ENCODE measurements around the gene CYP4B1.

CYP4B1 gene

DNA sequence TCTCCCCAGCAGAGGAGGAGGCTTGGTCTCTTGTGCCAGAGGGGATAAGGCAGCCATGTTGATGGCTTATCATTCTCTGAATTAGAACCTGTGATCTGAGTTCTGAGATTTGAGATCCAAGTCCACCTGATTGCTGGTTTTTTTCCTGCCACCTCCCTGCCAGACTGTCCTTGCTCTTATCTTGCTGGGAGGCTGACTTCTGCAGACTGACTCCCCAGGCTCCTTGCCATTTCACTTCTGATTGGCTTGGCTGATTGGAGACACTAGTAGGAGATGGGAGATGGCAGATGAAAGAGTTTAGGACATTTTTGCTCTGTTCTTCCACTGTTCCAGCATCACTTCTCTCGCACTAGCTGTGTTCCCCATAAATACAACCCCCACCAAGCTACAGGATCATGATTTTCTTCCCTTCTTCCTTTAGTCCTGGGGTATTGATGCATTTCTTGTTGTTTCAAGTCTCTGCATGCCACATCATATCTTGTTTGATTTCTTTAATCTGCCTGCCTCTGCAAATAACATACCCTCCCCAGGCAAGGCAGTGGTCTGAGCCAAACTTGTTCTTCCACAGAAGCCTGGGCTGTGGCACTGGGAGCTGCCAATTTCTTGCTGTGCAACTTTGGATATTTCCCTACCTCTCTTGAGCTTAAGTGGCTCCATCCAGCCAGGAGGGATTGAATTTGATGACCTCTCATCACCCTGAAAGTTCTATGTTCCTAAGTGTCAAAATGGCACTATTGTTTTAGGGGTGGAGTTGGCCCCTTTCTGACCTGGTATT lies 963 bp upstream of the CYP4B1 start:
- no peak for DNase-seq

DNA sequence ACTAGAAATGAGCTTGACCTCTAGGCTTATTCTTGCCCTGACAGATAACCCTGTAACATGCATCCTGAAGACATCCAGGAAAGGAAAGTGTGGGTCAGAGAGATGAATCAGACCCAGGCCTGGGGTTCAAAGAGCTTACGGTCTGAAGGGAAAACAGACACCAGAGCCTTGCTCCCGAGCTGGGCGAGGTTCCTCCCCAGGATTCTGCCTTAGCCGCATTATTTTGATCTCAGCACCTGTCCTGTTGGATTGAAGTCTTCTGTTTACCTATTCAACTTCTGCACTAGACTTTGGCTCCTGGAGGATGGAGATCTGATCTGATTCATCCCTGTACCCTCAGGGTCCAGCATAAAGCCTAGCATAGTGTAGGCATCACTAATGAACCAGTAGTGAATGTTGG lies 1.9 kb downstream of the CYP4B1 start:
- DNase-seq, result no peak

GRCh38 chr1:46801323-46802055 lies 2.6 kb downstream of the CYP4B1 start:
- DNase-seq, result no peak

- DNase-seq, result no peak
Measured at GRCh38 chr1:46802081-46802480, 3.2 kb downstream of the CYP4B1 start.

- no peak for DNase-seq
Measured at GRCh38 chr1:46802901-46803574, 4.2 kb downstream of the CYP4B1 start.

- DNase-seq, result no peak
Measured at GRCh38 chr1:46804027-46804889, 5.4 kb downstream of the CYP4B1 start.

- no peak for DNase-seq
Measured at GRCh38 chr1:46804926-46805325, 6.1 kb downstream of the CYP4B1 start.

DNA sequence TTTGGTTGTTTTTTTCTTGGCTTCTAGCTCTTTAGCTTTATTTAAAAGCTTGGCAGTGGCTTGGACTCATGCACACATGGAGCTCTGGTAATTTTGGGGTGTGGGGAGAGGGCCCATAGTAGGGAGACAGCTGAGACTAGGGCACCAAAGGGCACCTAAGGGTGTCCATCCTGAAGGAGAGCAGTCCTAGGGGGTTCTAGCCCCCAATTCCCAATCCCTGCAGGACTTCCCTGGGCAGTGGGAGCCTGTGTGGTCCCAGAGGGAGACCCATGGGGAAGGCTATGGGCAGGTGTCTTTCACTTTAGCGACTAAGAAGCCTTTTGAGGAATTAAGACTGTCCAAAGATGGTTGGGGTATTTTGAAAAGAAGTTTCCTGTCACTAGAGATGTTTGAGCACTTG lies 6.9 kb downstream of the CYP4B1 start:
- no peak for DNase-seq

DNA sequence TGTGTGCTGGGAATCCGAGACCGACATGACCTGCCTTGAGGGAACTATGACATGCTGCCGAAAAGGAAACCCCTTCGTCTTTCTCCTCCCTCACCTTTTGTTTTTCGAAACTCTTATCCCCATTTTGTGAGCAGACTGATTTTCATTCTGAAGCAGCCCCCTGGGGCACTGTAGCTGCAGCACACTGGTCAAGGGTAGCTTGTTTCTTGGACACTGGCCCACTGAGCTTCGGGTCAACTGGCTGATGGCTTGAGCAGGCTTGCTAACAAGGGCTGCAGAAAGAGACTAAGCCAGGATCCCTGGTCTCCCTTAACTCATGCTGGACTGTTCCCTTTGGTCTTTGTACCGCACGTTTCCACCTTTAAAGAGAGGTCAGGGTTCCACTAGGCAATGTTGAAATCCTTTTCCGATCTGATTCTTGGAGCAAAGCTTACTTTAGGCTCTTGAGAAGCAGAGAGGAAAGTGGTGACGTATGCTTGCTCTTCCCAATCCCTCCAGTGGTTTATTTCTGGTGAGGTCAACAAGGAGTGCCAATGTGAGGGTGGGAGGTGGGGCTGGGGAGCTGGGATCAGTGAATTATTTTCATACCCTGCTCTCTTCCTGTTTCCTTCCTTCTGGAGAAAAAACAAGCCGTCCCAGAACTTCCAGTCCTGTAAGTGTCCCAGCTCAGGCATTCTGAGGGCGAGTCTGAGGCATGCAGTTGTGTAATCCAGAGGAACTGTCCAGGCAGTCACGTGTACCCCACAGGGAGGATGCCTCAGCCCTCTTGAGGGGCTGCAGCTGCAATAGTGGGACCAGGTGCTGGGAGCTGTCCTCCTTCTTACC lies 7.6 kb downstream of the CYP4B1 start:
- DNase-seq, result no peak

DNA sequence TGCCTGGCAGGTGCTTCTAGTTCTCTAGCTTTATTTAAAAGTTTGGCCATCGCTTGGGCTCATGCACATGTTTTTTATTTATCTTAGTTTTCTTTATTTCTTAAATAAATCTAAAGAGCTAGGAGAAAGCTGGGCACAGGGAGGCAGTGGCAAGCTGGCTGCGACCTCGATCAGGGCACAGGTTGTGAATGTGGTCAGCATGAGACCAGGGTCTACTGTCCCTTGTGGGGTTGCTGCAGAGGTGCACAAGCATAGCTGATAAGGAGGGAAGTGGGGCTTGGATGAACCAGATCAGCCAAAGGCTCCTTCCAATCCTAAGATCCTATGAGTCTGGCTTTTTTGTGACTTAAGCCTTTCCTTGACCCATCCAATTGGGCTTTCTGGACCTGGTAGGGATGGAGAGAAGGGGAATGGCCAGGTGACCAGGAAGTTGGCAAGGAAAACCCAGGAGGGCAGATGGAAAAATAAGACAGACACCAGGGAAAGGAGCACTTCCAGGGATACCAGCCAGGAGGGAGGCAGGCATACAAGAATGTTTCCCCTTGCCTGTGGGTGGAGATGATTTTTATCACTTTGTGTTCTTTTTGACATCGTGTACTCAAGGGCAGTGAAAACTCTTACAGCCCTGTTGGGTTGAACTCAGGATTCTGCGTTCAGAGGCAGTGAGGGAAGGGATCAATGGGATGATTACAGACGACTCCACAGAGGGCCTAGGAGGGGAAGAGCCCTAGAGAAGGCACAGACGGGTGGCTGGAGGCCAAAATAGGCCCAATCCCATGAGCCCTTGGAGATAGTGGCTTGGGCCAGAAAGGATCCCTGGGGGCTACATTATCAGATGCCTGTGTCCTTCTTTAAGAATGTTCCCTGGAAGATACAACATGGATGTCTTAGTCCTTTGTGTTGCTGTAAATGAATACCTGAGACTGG lies 8.5 kb downstream of the CYP4B1 start:
- DNase-seq, result no peak

- DNase-seq, result no peak
Measured at GRCh38 chr1:46809071-46809470, 10.2 kb downstream of the CYP4B1 start.

DNA sequence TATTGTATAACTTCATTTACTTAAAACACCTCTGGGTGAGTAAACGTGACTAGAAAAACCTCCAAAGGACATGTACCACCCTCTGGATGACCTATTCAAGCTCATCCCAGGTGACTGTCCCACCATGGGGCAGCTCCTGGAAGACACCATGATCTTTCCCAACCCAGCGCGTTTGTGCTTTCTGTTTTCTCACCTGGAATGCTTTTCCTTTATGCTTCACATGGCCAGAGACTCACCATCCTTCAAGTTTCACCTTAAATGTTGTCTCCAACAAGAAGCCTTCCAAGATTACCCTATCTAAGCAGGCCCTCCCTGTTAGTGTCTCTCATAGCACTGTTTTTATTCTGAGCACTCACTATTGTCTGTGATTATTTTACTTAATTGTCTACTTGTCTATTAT lies 11.1 kb downstream of the CYP4B1 start:
- DNase-seq, result no peak

- no peak for DNase-seq
Measured at GRCh38 chr1:46810596-46810995, 11.8 kb downstream of the CYP4B1 start.

DNA sequence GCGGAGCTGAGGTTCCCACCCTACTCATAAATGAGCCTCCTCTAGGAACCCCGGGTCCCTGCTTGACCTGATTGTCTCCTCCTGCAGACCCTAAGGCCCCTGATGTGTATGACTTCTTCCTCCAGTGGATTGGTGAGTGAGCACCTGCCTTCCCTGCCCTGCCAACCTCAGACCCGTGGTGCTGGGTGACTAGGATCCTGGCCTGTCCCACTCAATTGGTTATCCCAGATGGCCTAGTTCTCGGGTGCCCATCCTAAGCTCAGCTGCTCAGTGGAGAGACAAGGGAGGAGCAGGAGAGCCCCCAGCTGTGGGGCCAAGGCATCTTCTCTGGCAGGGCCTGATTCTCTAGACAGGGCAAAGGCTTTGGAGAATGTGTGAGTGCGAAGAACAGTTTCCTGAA lies 12.2 kb downstream of the CYP4B1 start:
- DNase-seq, result no peak

DNA sequence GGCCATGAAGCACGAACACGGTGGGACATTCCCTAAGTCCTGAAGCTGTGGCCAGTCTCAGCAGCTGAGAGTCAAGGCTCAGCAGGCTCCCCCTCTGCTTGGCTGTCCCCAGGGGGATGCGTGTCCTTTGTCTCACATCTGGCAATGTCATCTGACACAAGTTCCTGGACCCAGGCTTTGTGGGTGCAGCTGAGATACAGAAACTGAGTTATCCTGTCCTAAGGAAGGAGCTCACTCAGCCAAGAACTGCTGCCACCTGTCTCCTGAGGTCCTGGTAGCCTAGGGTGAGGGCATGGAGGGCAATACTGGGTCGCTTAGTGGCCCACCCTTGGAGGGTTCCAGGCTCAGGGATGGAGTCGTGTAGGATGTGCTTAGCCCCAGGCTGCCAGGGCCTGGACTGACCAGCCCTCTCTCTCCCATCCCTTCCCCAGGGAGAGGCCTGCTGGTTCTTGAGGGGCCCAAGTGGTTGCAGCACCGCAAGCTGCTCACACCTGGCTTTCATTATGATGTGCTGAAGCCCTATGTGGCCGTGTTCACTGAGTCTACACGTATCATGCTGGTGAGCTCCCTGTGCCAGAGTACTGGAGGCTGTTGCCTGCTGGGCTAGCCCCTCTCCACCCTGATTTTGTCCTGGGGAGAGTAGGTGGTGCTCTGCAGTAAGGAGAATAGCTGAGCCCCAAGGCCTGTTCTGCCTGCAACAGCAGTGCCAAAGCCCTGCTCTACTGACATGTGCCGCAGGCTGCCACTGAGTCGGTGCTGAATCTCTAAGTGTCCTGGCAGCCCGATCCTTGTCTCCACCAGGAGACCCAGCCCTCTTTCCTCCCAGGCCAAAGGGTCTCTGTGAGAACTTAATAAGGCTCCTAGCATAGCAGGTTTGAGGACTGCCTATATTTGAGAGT lies 13.5 kb downstream of the CYP4B1 start:
- no peak for DNase-seq

DNA sequence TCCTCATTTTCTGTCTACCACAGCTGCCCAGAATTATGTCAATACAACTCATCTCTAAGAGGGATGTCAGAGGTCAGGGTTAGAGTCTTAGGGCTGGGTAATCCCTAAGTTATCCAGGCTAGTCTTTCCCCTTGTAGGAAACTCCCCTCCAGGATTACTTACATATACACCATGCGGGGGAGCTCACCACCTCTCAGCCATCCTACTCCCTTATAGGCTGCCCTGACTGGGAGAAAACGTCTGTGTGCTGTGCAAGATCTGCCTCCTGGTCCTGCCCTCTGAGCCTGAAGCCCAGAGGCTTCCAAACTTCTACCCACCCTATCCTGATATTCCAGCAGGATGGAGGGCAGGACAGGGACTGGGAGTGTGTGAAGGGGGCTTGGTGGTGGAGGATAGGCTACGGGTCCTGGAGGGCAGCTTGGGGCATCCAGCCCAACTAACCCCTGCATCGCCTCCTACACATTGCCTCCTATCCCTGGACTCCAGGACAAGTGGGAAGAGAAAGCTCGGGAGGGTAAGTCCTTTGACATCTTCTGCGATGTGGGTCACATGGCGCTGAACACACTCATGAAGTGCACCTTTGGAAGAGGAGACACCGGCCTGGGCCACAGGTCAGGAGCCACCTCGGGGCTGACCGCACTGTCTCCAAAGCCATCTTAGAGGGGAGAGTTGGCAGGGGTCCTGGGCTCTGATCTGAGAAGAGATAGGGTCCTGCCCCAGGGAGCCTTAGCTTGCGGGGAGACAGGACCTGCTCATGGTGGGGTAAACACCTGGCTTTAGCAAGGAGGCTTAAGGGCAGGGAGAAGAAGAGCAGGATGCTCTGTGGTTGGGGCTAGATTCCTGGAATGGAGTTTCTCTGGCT lies 14.4 kb downstream of the CYP4B1 start:
- no peak for DNase-seq

GRCh38 chr1:46813858-46814396 lies 15.1 kb downstream of the CYP4B1 start:
- no peak for DNase-seq

DNA sequence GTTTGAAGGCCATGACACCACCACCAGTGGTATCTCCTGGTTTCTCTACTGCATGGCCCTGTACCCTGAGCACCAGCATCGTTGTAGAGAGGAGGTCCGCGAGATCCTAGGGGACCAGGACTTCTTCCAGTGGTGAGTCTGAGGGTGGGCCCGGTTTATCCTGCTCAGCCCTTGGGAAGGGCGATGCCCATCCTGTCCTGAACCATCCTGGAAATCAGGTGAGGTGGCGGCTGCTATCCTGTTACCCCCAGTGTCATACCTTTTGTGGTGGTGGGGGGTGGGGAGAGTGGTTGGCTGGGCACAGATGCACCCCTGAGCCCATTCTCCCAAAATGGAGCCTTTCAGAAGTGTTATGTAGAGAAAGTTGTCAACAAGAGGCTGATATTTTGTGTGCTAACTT lies 16.3 kb downstream of the CYP4B1 start:
- no peak for DNase-seq

DNA sequence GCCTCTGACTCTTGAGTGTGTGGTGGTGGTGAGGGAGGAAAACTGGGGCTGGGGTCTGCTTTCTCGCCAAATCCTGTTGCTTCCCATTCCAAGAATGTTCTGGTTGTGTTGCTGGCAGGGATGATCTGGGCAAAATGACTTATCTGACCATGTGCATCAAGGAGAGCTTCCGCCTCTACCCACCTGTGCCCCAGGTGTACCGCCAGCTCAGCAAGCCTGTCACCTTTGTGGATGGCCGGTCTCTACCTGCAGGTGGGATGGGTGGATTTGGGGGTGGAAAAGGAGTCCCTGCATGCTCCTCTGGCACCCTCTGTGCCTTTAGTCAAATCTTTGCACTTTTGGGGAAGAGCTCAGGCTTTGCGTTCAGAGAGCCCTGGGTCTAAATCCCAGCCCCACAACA lies 18.1 kb downstream of the CYP4B1 start:
- DNase-seq, result no peak
